Measurements from ENCODE around the gene CPNE5.

- TF ChIP-seq CTCF (IDR thresholded peaks at IDR 0.05; ENCODE audit: insufficient read depth, low read length) (no peak), REST (IDR thresholded peaks at IDR 0.05; ENCODE audit: insufficient replicate concordance, low read depth) (no peak), POLR2AphosphoS5 (IDR thresholded peaks at IDR 0.05; ENCODE audit: low read depth) (no peak)
Observed at GRCh38 chr6:36752886-36753506, 86.2 kb downstream of the CPNE5 start.
